SJCRH30 (cell line): Measurements from ENCODE around the gene CNN1. TPM values are rescaled to one million over a fixed set of nuclear protein-coding genes. Genes with fewer than 3 reads are reported as not detected.

Experiments
- DNase-seq, 2 experiments: peaks; one replicate each; pipeline ENCODE4 v3.0.0-alpha.2; 2015 to 2020
- H3K27ac ChIP-seq: fragments of 250-450 bp; sonication (Bioruptor Pico); 2 replicates; pipeline ENCODE4 v1.5.1; 2020; ENCODE audit warnings: mild to moderate bottlenecking, moderate library complexity
- H3K27me3 ChIP-seq: fragments of 250-450 bp; sonication (Bioruptor Pico); 2 replicates; pipeline ENCODE4 v1.5.1; 2020; ENCODE audit warnings: mild to moderate bottlenecking, moderate library complexity
- H3K36me3 ChIP-seq: fragments of 250-450 bp; sonication (Bioruptor Pico); 2 replicates; pipeline ENCODE4 v1.5.1; 2020; ENCODE audit warnings: mild to moderate bottlenecking, moderate library complexity
- H3K4me1 ChIP-seq: fragments of 250-450 bp; sonication (Bioruptor Pico); 2 replicates; pipeline ENCODE4 v1.5.1; 2020; ENCODE audit warnings: mild to moderate bottlenecking, moderate library complexity
- H3K4me3 ChIP-seq: fragments of 250-450 bp; sonication (Bioruptor Pico); 2 replicates; pipeline ENCODE4 v1.5.1; 2020; ENCODE audit warnings: mild to moderate bottlenecking, moderate library complexity
- H3K9me3 ChIP-seq: fragments of 250-450 bp; sonication (Bioruptor Pico); replicated peaks from 2 replicates; pipeline ENCODE4 v1.5.1; 2020; ENCODE audit warnings: mild to moderate bottlenecking, moderate library complexity
- total RNA-seq: library from RNA; depleted of rRNA; stranded (reverse); fragments of >200 nt; shearing (Covaris generic); gene quantifications from 2 replicates; pipeline ENCODE4 v1.2.3, GENCODE V29; 2014; rRNA removed

Gene CNN1
- total RNA-seq, result 1.4 TPM in 2 replicates

DNA sequence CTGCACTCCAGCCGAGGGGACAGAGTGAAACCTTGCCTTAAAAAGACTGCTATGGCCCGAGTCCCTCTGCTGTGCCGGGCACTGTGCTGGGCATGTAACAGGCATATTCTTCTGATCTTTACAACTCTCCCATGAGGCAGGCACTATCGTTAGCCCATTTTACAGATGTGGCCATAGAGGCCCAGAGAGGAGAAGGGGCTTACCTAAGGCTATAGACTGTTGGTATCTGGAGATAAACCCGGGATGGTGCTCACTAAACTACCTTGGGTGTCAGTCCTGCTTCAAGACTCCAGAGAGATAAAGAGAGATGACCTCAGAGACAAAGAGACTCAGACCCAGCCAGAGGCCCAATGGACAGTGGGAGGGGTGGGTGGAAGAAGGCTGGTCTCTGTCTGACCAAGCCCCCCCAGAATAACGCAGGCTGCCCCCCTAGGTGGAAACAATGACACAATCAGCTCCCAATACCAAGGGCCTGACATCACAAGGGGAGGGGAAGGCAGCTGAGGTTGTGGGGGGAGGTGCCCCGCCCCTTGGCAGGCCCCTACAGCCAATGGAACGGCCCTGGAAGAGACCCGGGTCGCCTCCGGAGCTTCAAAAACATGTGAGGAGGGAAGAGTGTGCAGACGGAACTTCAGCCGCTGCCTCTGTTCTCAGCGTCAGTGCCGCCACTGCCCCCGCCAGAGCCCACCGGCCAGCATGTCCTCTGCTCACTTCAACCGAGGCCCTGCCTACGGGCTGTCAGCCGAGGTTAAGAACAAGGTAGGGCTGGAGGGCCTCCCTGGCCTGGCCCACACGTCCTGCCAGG, at the start of gene CNN1:
CNN1 (plus strand) TSS at position 620 of the 805 bp plus-strand sequence; CDS start at position 697, 77 bp downstream.
- Histone ChIP-seq H3K4me1 (no peaks in the 10 kb centered on the region), H3K36me3 (no peaks in the 10 kb centered on the region), H3K27ac (no peak within 1 kb of the TSS), H3K9me3 (no peaks in the 10 kb centered on the region), H3K27me3 (no peaks in the 10 kb centered on the region), H3K4me3 (peak within 1 kb of the TSS; percentile 29)
- peak; percentile 63 to 66 for DNase-seq

DNA sequence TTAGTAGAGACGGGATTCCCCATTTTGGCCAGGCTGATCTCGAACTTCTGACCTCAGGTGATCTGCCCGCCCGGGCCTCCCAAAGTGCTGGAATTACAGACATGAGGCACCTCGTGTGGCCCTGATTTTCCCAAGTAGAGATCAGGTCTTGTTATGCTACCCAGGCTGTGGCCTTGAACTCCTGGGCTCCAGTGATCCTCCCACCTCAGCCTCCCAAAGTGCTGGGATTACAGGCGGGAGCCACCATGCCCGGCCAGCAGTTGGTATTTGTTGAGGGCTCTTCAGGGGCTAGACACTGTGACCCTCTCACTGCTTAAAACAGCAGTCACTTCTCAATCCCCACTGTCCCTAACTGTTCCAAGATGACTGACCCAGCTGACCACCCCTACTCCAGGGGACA, 49.3 kb upstream of the CNN1 start:
- no peaks in the 10 kb centered on the region for H3K9me3 ChIP-seq
- H3K4me1 ChIP-seq, result no peaks in the 10 kb centered on the region
- no peak overlapping the region for H3K27ac ChIP-seq
- H3K4me3 ChIP-seq, result no peak overlapping the region
- H3K36me3 ChIP-seq, result no peaks in the 10 kb centered on the region
- no peaks in the 10 kb centered on the region for H3K27me3 ChIP-seq
- DNase-seq, result no peak

DNA sequence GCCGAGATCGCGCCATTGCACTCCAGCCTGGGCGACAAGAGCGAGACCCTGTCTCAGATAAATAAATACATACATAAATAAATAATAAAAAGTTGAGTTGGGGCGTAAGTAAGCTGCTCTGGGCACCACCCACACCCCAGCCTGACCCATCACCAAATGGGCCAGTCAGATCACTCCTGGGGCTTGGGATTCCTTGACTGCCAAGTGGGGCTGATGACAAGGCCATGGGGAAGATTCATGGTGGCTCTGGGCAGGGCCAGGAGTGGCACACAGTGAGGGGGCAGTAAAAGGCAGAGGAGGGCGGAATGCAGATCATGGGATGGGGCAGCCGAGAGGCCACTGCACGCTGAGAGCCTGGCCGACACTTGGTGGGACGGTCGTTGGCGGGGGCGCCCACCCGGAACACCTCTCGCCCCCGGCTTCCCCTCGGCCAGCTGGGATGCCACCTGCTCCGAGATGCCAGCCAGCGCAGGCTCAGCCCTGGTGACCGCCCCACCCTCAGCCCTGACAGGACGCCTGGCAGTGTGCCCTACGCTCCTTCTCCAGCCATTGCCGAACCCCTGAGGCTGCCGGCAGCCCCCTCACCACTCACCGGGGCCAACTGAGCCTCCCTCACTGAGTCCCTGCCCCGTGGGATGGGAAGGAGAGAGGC, 43.9 kb upstream of the CNN1 start:
- no peaks in the 10 kb centered on the region for H3K4me1 ChIP-seq
- no peaks in the 10 kb centered on the region for H3K9me3 ChIP-seq
- H3K27me3 ChIP-seq, result no peaks in the 10 kb centered on the region
- no peak overlapping the region for H3K4me3 ChIP-seq
- no peak for DNase-seq
- H3K36me3 ChIP-seq, result no peaks in the 10 kb centered on the region
- no peak overlapping the region for H3K27ac ChIP-seq

DNA sequence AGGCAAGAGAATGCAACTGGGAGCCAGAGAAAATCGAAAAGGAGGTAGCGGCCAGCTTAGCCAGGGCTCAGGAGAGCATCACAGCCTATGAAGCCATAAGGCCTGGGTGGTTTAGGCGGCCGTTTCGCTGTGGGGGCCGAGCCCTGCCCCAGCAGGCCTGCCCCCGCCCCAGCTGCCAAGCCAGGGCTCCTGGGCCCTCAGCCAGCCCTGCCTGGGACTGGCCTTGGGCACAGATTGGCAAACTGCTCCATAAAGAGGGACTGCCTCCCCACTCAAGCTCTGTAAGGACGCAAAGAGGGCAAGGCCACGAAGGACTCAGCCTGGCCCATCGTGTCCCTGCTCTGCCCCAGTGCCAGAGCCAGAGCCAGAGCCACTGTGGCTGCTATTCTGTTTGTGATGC, 43.2 kb upstream of the CNN1 start:
- no peak overlapping the region for H3K4me3 ChIP-seq
- no peaks in the 10 kb centered on the region for H3K9me3 ChIP-seq
- DNase-seq, result no peak
- no peak overlapping the region for H3K27ac ChIP-seq
- no peaks in the 10 kb centered on the region for H3K4me1 ChIP-seq
- H3K36me3 ChIP-seq, result no peaks in the 10 kb centered on the region
- H3K27me3 ChIP-seq, result no peaks in the 10 kb centered on the region

DNA sequence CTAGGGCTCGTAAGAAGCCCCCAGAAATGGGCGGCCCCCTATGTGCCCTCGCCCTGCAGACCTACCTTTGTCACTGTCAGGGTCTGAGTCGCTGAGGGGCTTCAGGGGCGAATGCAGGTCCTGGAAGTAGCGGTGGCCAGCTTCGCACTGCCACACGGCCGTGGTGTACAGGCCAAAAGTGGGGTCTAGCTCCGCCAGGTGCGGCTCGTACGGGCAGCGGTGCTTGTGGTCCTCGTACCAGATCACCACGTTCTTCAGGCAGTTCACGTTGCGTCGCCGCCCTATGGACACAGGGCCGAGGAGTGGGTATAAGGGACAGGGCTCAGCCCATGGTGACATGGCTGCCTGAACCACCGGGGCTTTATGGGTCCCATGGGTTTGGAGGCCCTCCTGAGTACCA, 42.8 kb upstream of the CNN1 start:
- H3K9me3 ChIP-seq, result no peaks in the 10 kb centered on the region
- H3K27me3 ChIP-seq, result no peaks in the 10 kb centered on the region
- no peak for DNase-seq
- H3K4me3 ChIP-seq, result no peak overlapping the region
- H3K4me1 ChIP-seq, result no peaks in the 10 kb centered on the region
- no peaks in the 10 kb centered on the region for H3K36me3 ChIP-seq
- no peak overlapping the region for H3K27ac ChIP-seq

DNA sequence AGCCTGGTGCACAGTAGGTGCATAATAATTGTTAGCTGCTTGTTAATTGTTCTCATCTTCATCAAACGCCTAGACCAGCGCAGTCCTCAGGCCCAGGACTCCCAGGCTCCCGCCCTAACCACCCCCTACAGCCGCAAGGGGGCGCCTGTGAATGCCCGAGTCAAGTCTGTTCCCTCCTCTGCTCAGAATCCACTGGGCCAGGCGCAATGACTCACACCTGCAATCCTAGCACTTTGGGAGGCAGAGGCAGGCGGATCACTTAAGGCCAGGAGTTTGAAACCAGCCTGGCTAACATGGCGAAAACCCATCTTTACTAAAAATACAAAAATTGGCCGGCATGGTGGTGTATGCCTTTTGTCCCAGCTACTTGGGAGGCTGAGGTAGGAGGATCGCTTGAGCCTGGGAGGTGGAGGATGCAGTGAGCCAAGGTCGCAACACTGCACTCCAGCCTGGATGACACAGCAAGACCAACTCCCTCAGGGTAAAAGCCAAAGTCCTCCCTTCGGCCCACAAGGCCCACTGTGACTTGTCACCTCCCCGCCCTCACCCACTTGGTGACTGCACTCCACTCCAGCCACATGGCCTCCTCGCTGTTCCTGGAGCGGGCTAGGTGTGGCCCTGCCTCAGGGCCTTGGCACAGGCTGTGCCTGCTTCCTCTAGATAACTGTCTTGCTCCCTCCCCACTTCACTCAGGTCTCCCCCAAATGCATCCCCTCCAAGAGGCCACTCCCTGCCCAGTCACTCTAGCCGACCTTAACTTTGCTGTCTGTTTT, 42.1 kb upstream of the CNN1 start:
- Histone ChIP-seq H3K4me1 (no peaks in the 10 kb centered on the region), H3K4me3 (no peak overlapping the region), H3K9me3 (no peaks in the 10 kb centered on the region), H3K36me3 (no peaks in the 10 kb centered on the region), H3K27me3 (no peaks in the 10 kb centered on the region), H3K27ac (no peak overlapping the region)
- peak; percentile 52 to 64 for DNase-seq

DNA sequence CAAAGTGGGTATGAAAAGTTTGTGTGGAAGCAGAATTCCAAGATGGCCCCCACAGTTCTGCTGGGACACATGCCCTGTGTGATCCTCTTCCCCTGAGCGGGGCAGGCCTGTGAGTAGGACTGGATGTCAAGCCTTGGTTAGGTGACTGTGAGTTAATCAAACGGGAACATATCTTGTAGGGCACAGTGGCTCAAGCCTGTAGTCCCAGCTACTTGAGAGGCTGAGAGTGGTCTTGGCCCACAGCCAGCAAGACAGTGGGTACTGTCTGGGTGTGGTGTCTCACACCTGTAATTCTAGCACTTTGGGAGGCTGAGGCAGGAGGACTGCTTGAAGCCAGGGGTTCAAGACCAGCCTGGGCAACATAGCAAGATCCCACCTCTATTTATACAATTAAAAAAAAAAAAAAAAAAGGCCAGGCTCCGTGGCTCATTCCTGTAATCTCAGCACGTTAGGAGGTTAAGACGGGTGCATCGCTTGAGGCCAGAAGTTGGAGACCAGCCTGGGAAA, 39.4 kb upstream of the CNN1 start:
- DNase-seq, result no peak
- Histone ChIP-seq H3K27me3 (no peaks in the 10 kb centered on the region), H3K9me3 (no peaks in the 10 kb centered on the region), H3K4me1 (no peaks in the 10 kb centered on the region), H3K27ac (no peak overlapping the region), H3K36me3 (no peaks in the 10 kb centered on the region), H3K4me3 (no peak overlapping the region)

DNA sequence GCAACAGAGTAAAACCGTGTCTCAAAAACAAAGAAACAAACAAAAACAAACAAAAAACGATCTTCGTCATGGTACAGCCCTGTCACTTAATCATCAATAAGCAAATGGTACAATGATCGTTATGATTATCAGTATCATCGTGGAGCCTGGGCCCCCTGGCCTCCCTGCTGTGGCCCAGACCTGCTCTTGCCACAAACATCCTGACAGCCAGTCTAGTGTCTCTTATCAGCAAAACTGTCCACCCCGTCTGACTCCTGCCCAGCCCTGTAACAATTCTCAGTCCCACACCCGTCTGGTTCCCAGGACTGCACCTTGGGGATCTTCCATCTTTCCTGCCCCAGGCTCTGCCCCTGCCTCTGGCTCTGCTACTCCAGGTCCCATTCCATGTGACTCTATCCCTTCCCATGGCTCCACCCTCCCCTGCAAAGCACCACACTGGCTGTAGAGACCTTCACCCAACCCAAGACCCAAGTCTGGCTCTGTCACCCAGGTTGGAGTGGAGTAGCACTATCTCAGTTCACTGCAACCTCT, 38.7 kb upstream of the CNN1 start:
- no peak for DNase-seq

DNA sequence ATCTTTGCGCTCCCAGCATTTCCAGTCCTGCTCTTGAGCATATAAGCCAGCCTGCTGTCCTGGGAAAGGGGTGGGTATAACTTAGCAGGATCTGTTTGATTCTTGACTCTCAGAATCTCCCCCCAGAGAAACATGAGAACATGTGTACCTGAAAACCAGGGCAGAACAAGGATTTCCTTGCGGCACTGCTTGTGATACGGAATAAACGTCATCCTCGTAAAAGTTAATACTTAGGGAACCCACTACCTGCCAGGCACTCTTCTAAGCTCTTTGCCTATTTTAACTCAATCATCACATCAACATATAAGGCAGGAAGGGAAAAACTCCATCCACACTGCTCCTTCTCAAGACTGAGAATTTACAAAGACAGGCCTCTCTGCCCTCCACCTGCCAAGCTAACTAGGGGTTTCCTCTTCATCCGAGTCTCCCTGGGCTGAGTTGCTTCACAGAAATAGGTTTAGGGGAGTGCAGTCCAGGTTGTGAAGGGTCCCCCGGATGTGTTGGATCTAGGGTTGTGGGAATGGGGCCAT, 34.1 kb upstream of the CNN1 start:
- no peaks in the 10 kb centered on the region for H3K27me3 ChIP-seq
- H3K36me3 ChIP-seq, result no peaks in the 10 kb centered on the region
- no peaks in the 10 kb centered on the region for H3K9me3 ChIP-seq
- peak overlapping the region; percentile 88 for H3K4me3 ChIP-seq
- DNase-seq, result no peak
- H3K4me1 ChIP-seq, result 0 out of 2 replicates have a peak, but pooled peaks cover 3% of the 10 kb centered on the region
- no peak overlapping the region for H3K27ac ChIP-seq

More for the DNA sequence above, 38.7 kb upstream of the CNN1 start:
- no peaks in the 10 kb centered on the region for H3K9me3 ChIP-seq
- H3K4me1 ChIP-seq, result 0 out of 2 replicates have a peak, but pooled peaks cover 3% of the 10 kb centered on the region
- H3K4me3 ChIP-seq, result no peak overlapping the region
- H3K36me3 ChIP-seq, result no peaks in the 10 kb centered on the region
- H3K27me3 ChIP-seq, result no peaks in the 10 kb centered on the region
- H3K27ac ChIP-seq, result no peak overlapping the region

DNA sequence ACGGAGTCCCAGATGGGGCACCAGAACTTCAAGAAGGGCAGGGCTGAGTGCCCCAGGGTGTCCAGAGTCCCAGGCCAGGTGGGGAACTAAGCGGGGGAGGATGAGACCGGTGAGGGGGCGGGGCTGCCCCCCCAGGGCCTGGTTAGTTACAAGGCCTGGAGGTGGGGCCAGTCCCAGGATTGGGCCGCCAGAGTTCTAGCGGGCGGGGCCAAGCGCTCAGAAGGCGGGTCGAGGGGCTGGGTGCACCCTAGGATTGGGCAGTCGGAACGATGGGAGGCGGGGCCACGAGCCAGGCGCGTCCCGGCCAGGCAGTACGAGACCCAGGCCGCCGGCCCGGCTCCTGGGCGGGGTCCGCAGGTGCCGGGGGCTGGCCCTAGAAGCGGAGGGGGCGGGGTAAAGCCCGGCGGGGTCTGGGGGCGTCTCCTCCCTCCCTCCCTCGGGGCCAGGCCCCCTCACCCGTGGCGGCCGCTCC, 33.6 kb upstream of the CNN1 start:
- H3K9me3 ChIP-seq, result no peaks in the 10 kb centered on the region
- no peaks in the 10 kb centered on the region for H3K27me3 ChIP-seq
- DNase-seq, result peak; percentile 95 to 96
- H3K4me1 ChIP-seq, result 0 out of 2 replicates have a peak, but pooled peaks cover 3% of the 10 kb centered on the region
- H3K4me3 ChIP-seq, result peak overlapping the region; percentile 88
- H3K27ac ChIP-seq, result peak overlapping the region; percentile 56
- no peaks in the 10 kb centered on the region for H3K36me3 ChIP-seq

DNA sequence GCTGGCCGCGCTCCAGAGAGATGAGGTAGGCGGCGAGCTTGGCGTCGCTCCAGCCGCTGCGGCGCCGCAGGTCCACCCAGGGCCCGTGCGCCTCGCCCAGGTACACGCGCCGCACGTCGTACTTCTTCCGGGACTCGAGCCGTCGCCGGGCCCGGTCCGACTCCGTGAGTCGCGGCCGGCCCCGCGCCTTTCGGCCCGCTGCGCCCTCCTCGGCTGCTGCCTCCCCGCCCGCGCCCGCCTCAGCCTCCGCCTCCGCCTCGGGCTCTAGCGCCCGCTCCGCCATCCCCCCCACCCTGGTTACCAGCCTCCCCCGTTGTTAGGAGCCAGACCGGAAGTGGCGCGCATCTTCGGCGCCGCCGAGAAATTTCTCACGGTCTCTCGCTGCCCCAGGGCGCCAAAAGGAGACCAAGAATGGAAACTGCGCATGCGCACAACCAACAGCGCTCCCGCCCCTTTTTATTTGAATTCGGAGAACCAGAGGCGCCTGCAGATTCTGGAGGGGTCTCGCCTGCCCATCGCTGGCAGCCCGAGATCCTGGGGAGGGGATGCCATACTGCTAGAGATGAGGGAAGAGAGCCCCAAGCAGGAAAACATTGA, 33.0 kb upstream of the CNN1 start, which contains the start of gene ZNF653:
ZNF653 (minus strand) TSS at position 336 of the 597 bp plus-strand sequence; CDS start at position 283, 53 bp downstream.
- H3K9me3 ChIP-seq, result no peaks in the 10 kb centered on the region
- H3K27ac ChIP-seq, result peak within 1 kb of the TSS; percentile 56
- H3K27me3 ChIP-seq, result no peaks in the 10 kb centered on the region
- peak; percentile 94 to 97 for DNase-seq
- H3K4me3 ChIP-seq, result peak within 1 kb of the TSS; percentile 88
- no peaks in the 10 kb centered on the region for H3K36me3 ChIP-seq
- H3K4me1 ChIP-seq, result 0 out of 2 replicates have a peak, but pooled peaks cover 3% of the 10 kb centered on the region

DNA sequence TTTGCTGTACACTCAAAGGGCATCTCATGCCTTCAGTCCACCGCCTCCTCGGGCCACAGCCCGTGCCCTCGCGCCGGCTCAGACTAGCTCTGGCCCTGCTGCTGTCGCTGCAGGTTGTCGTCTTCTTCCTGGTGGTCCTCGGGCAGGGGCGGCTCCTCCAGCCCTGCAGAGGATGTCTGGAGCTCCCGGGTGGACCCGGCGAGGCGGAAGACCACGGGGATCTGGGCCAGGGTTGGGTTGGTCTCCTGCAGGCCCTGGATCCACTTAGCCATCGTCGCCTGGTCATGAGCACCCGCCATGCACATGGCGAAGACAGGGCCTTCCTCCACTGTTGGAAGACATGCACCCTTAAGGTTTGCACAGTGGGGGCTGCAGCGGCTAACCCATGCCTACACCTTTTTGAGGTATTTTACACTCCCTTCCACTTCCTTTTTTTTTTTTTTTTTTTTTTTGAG, 32.5 kb upstream of the CNN1 start:
- DNase-seq, result no peak
- no peaks in the 10 kb centered on the region for H3K9me3 ChIP-seq
- H3K27ac ChIP-seq, result peak overlapping the region; percentile 56
- H3K27me3 ChIP-seq, result no peaks in the 10 kb centered on the region
- no peaks in the 10 kb centered on the region for H3K36me3 ChIP-seq
- 0 out of 2 replicates have a peak, but pooled peaks cover 3% of the 10 kb centered on the region for H3K4me1 ChIP-seq
- H3K4me3 ChIP-seq, result peak overlapping the region; percentile 88

DNA sequence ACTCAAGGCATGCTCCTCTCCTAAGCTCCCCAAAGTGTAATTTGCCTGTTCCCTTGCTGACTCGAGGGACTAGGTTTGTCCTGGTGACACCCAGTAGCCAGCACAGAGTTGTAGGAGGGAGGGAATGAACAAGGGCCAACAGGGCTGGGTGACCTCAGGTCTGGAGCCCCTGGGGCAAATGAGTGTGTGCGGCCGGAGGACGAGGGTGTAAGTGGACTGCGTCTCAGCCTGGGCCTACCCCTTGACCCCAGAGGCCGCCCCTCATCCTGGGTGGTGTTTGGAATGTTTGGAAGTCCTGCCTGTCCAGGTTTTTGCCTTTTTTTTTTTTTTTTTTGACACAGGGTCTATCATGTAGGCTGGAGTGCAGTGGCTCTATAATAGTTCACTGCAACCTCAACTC, 31.7 kb upstream of the CNN1 start:
- Histone ChIP-seq H3K36me3 (no peaks in the 10 kb centered on the region), H3K27ac (no peak overlapping the region), H3K27me3 (no peaks in the 10 kb centered on the region)

More for the DNA sequence above, 31.7 kb upstream of the CNN1 start:
- no peak overlapping the region for H3K4me3 ChIP-seq
- no peak for DNase-seq
- H3K9me3 ChIP-seq, result no peaks in the 10 kb centered on the region
- 0 out of 2 replicates have a peak, but pooled peaks cover 3% of the 10 kb centered on the region for H3K4me1 ChIP-seq
